Stimulated activated CD4-positive, alpha-beta T cell treated with anti-CD3 and anti-CD28 coated beads, Interleukin-4, amount 100 ng/mL, for 48 hours (primary cell): ENCODE results near the gene RPTOR.

Experiments
- DNase-seq, 2 donors: peaks; one replicate each; pipeline ENCODE4 v3.0.0-alpha.2; 2020; ENCODE audit warnings: low read depth in 2 of 2

The RPTOR gene

GRCh38 chr17:80816241-80817103, 271.8 kb downstream of the RPTOR start:
- DNase-seq = no peak

DNA sequence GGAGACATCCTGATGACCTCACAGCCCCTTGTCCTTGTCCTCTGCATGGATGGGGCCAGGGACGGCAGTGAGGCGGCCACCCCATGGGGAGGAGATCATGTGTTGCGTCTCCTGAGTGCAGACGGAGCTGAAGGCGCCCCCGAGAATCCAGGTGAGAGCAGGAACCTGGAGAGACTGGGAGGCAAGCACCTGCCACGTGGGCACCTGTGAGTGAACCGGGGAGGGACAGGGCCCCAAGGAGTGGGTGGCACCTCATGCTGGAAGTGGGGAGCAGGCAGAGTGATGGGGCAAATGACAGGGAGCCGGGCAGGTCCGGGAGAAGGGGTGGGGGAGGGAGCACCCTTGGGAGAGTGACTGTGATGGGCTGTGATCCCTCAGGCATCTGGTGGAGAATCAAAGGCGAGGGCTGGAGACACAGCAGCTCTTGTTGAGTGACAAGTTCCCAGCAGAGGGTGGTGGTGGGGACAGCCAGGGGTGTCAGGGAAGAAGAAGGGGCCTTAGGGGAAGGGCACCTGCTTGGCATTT, 272.7 kb downstream of the RPTOR start:
- DNase-seq = no peak

DNA sequence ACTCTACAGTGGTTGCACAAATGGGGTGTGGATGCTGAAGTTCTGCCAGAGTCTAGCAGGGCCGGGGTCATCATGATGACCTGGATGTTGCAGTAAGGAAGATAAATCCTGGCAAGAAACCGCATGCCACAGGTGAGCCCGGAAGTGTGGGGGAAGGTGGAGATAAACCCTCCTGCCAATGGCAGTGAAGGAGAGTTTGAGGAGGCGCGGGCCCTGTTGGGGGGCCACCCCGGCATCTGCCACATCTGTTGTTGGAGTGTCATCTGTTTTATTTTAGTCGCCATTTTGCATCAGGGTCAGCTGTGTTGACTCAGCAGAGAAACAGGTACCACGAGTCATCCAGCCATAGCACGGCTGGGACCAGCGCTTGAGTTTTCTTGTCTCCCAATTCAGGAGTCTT, 273.2 kb downstream of the RPTOR start:
- DNase-seq = no peak

- no peak for DNase-seq
Observed at GRCh38 chr17:80818871-80819270, 274.2 kb downstream of the RPTOR start.

GRCh38 chr17:80819422-80820164, 275.0 kb downstream of the RPTOR start:
- DNase-seq = no peak

DNA sequence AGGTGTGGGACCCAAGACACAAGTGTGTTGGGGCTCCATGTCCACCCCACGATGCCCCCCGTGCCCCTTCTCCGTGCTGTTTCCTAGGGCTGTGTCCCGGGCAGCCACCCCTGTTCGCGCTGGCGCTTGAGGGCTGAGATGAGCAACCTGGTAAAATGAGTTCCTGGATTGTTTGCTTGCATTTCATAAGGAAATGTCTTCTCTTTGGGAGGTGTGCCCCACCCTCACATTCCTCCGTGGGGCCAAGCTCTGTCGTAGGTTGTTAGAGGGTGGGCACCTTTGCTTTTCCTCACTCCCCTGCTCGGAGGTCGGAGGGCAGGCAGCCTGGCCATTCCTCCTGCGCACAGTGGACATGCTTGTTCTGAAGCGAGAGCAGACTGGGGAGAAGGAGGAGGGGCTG, 275.7 kb downstream of the RPTOR start:
- DNase-seq = no peak

GRCh38 chr17:80821546-80821945, 276.9 kb downstream of the RPTOR start:
- DNase-seq = no peak

DNA sequence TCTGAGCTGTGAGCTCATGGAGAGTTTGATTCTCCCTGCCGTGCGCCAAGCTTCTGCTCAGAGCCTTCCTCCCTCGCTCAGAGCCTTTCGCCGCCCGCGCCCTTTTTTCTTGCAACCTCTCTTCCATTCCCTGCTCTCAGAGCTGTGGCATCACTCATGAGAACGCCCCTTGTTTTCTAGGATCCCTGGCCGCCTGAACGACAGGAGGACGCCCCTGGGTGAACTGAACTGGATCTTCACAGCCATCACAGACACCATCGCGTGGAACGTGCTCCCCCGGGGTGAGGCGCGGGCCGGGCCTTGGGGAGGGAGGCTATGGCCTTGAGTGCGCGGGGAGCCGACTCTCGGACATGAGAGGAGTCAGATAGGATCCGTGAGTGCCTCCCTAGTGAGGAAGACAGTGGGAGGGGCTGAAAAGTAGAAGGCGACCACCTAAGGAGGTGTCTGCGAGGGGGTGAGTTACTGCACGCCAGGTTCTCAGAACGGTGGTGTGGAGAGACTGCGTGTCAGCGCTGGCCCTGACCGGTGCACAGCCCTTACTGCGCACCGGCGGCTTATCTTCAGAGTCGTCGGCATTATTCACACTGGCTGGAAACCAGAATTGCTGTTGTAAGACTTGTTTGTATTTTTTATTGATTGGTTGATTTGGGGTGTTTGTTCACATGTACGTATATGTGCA, 277.5 kb downstream of the RPTOR start:
- DNase-seq = no peak

GRCh38 chr17:80822700-80823410, 278.2 kb downstream of the RPTOR start:
- no peak for DNase-seq

- no peak for DNase-seq
Observed at GRCh38 chr17:80824549-80825470, 280.2 kb downstream of the RPTOR start.

GRCh38 chr17:80825471-80826345, 281.1 kb downstream of the RPTOR start:
- DNase-seq = no peak

DNA sequence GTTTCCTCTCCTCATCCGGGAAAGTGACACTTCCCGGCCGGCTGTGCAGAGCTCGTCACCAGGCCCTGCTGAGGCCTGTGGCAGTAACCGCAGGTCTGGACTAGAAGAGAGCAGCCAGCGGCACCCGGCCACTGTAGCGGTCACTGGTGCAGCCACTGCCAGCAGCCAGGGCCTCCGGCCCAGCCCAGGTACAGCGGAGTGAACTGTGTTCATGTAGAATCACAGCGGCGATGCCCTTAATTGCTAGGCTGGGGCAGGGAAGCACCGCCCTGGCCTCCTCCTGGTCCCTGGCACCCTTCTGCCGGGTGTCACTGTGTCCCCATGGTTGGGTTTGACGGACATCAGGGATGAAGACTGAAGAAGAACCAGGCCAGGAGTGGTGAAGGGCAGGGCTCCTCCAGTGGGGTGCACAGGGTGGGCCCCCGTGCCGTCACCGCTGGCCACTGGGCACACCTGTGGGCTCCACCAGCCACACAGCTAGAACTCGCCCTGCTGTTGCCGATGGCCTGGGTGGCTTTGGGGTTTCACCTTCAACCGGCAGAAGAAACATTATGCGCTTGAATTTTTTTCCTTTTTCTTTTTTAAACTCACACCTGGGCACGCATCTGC, 281.8 kb downstream of the RPTOR start:
- no peak for DNase-seq

- DNase-seq = no peak
Observed at GRCh38 chr17:80826955-80827645, 282.5 kb downstream of the RPTOR start.

DNA sequence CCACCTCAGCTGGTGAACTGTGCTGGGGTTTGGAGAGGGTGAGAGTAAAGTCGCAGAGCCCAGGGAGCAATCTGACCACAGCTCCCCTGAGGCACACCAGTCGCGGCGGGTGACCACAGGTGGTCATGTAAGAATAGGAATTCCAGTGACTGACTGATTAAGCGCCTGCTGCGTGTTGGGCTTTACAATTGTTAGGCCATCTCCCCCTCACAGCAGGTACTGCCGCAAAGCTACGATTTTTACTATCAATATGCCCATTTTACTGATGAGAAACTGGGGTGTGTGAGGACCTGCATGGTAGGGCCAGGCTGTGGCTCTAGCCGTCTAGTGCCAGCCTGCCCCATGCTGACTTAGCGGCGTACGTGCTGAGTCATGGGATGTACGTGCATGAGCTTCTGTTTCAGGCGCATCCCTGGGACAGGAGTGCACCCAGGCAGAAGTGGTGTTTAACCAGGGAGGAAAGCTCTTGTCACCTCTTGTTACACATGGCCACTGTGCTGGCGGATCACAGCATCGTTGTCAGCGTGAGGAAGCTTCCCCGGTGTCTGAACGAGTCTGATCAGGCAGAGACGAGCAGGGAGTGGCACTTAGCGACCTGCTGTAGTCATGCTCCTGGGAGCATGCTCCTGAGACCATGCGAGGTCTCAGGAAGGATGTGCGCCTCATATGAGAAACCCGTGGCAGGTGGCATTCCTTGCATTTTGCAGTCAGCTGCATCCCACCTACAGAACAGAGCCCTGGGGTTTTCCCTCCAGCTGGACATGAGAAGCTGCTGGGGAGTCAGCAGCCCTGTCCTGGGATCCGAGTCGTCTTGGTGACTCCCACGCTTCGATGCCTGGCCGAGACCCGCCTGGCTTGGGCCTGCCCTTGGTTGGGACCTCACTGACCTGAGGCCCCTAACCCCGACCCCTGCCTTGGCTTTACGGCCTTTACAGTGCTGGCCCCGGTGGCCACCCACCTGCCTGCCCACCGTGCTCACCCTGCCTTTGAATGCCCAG, 283.3 kb downstream of the RPTOR start:
- DNase-seq = no peak

GRCh38 chr17:80829166-80829813, 284.7 kb downstream of the RPTOR start:
- DNase-seq = no peak

GRCh38 chr17:80830020-80830780, 285.6 kb downstream of the RPTOR start:
- no peak for DNase-seq
